ENCODE data around the gene NELL1.

NELL1 gene

DNA sequence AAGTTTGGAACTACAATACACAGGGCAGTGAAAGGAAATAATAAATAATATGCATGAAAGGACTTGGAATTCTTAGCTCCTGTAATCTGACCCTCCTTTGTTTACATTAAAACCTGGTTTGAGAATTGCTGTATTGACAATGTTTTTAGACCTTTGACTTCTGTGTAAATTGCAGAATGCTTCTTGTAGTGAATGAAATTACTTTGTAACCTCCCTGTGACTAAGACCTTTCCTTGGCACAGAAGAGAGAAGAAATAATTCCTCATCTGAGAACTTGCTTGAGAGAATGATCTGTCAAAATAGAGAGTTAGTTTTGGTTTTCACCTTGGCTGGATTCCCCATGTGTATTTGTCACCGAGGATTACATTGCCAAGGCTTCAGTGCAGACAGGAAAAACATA lies 883.5 kb downstream of the NELL1 start:
- TF ChIP-seq, protein P1, sequence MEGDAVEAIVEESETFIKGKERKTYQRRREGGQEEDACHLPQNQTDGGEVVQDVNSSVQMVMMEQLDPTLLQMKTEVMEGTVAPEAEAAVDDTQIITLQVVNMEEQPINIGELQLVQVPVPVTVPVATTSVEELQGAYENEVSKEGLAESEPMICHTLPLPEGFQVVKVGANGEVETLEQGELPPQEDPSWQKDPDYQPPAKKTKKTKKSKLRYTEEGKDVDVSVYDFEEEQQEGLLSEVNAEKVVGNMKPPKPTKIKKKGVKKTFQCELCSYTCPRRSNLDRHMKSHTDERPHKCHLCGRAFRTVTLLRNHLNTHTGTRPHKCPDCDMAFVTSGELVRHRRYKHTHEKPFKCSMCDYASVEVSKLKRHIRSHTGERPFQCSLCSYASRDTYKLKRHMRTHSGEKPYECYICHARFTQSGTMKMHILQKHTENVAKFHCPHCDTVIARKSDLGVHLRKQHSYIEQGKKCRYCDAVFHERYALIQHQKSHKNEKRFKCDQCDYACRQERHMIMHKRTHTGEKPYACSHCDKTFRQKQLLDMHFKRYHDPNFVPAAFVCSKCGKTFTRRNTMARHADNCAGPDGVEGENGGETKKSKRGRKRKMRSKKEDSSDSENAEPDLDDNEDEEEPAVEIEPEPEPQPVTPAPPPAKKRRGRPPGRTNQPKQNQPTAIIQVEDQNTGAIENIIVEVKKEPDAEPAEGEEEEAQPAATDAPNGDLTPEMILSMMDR (conservative IDR thresholded peaks at IDR 0.05; ENCODE audit: control insufficient read depth, insufficient read depth, low read depth, low read length), result no peak
- H3K4me3 ChIP-seq (ENCODE audit: control insufficient read depth, low read depth, low read length), result no peak overlapping the region
- no peak for DNase-seq (ENCODE audit: low read depth)

DNA sequence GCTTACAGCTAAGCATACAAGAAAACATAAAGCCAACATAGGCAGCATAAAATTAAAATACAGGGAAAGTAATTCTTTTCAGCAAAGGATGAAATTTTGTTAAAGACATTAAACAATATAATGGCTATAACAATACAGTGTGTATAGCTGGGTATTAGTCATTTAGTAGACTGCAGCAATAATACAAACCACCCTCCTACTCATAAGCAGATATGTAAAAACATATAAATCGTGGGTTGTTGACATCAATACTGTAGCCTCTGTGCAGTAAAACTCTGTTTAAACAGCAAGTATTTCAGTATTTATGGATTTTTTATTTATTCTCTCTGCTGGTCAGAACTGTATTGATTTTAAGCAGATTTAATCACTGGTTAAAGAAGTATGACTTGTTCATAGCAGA lies 884.4 kb downstream of the NELL1 start:
- no peak for DNase-seq (ENCODE audit: low read depth)
- H3K4me3 ChIP-seq (ENCODE audit: control insufficient read depth, low read depth, low read length), result no peak overlapping the region
- TF ChIP-seq, protein P1 (conservative IDR thresholded peaks at IDR 0.05; ENCODE audit: control insufficient read depth, insufficient read depth, low read depth, low read length), result no peak

DNA sequence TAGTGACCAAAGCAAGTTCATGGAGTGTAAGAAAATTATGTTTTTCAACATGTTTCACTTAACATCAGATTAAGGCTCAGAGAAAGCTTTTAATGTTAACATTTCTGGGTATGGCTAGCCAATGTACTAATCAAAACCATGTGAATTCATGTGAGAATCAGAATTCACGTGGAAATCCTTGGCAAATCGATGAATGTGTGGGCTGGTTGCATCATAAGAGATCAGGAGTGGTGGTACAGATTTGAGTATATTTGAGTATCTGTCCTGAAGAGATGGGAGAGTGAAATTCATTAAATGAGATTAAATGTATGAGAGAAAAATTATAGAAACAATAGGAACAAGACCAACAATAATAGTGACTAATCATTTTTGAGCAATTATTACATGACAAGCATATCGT lies 884.9 kb downstream of the NELL1 start:
- TF ChIP-seq, protein P1 (conservative IDR thresholded peaks at IDR 0.05; ENCODE audit: control insufficient read depth, insufficient read depth, low read depth, low read length), result no peak
- DNase-seq (ENCODE audit: low read depth), result no peak
- no peak overlapping the region for H3K4me3 ChIP-seq (ENCODE audit: control insufficient read depth, low read depth, low read length)

DNA sequence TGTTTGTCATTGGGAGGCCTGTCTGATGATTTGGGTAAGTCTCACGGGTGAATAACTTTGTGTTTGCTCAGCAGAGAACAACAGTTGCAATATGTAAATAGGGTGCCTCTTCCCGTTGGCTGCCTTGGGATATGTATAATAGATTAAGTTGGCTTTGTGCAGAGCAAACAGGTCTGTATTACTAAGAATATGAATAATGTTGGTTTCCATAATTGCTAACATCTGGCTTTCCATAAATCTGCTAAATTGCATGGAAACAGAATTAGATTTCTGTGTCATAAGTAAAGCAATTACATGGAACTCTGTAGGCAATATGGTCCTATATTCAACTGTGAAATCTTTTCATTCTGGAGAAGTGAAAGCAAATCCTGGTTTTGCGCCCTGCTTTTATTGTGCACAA lies 887.5 kb downstream of the NELL1 start:
- TF ChIP-seq, protein P1 (conservative IDR thresholded peaks at IDR 0.05; ENCODE audit: control insufficient read depth, insufficient read depth, low read depth, low read length), result no peak
- DNase-seq (ENCODE audit: low read depth), result no peak
- no peak overlapping the region for H3K4me3 ChIP-seq (ENCODE audit: control insufficient read depth, low read depth, low read length)

DNA sequence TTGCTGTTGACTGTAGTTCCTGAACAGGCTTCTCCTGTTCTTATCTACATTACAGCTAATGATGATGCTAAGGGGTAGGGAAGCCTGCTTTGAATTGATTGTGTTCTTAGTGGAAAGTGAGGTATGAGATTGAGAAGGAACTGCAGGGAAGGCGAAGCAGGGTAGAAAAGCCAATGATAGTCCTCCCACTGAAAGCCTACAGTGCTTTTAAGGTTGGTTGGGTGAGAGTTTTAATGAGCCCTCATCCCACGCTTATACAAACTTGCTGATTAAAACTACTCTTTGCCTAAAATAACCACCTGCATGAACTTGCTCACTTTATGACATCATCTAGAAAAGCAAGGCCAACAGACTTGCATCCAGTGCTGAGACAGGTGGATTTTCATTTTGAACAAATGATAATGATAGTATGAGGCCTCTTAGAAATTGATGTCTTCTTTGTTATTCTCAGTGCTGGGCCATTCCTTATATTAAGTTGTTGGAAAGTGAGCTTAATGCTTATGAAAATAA lies 891.1 kb downstream of the NELL1 start:
- TF ChIP-seq, protein P1 (conservative IDR thresholded peaks at IDR 0.05; ENCODE audit: control insufficient read depth, insufficient read depth, low read depth, low read length), result no peak
- H3K4me3 ChIP-seq (ENCODE audit: control insufficient read depth, low read depth, low read length), result no peak overlapping the region

DNA sequence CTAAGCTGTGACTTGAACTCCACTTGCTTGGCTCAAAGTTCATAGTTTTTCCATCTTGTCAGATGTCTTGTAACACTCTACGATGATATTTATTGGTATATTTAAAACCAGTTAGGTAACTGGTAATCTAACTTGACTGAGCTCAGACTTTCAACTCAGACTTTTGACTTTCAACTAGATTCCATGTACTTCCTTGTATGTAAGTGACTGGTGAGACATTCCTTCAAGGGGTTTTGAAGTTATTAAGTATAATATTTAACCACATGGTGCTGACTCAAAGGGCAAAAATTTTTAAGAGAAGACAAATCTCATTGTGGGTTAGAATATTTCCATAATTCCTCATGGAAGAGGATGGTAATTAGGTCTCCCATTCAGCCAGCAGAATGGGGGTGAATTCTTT lies 892.2 kb downstream of the NELL1 start:
- H3K4me3 ChIP-seq (ENCODE audit: control insufficient read depth, low read depth, low read length), result no peak overlapping the region
- DNase-seq (ENCODE audit: low read depth), result no peak
- TF ChIP-seq, protein P1 (conservative IDR thresholded peaks at IDR 0.05; ENCODE audit: control insufficient read depth, insufficient read depth, low read depth, low read length), result no peak

More for the DNA sequence above, 891.1 kb downstream of the NELL1 start:
- no peak for DNase-seq (ENCODE audit: low read depth)

DNA sequence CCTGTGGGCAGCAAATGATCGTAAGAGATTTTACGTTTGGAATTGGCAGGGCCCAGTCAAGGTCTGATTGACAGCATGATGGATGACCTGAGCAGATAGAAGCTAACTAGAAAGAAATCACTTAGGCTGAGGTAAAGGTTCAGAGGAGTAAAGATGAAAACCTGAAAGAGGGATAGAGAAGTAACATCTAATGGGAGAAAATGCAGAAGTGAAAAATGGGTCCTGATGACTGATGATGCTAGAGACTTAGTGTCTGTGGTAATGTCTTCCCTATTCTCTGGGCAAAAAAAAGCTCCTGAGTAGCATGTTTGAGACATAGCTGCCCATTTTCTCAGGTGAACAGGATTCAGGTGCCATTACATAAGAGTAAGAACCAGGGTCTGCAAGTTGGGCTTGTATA lies 894.7 kb downstream of the NELL1 start:
- no peak overlapping the region for H3K4me3 ChIP-seq (ENCODE audit: control insufficient read depth, low read depth, low read length)
- TF ChIP-seq, protein P1 (conservative IDR thresholded peaks at IDR 0.05; ENCODE audit: control insufficient read depth, insufficient read depth, low read depth, low read length), result no peak
- no peak for DNase-seq (ENCODE audit: low read depth)
